HG03039 (cell line): ENCODE measurements around the gene STAM.

ENCODE experiments used
- ATAC-seq: cut with Tn5 transposase; IDR thresholded peaks from one replicate; pipeline ENCODE4 v1.9.1; 2021; ENCODE audit warnings: mild to moderate bottlenecking, moderate library complexity; ENCODE audit not compliant: unreplicated experiment

Gene STAM

GRCh38 chr10:17758200-17758599 is 114.2 kb downstream of the STAM start:
- ATAC-seq: no peak

- ATAC-seq: no peak
Measured at GRCh38 chr10:17758896-17759295, 114.9 kb downstream of the STAM start.

GRCh38 chr10:17764142-17764541 is 120.2 kb downstream of the STAM start:
- no peak for ATAC-seq

- ATAC-seq: no peak
Measured at GRCh38 chr10:17765602-17766001, 121.7 kb downstream of the STAM start.
